ENCODE results near the gene GPR132. TPM values are rescaled to one million over a fixed set of nuclear protein-coding genes. Genes with fewer than 3 reads are reported as not detected.

GPR132 gene
- total and polyA plus RNA-seq, 2 donors (not counting 1 experiment from before 2014, with no cell fraction given) = 38.6 to 54.5 TPM

DNA sequence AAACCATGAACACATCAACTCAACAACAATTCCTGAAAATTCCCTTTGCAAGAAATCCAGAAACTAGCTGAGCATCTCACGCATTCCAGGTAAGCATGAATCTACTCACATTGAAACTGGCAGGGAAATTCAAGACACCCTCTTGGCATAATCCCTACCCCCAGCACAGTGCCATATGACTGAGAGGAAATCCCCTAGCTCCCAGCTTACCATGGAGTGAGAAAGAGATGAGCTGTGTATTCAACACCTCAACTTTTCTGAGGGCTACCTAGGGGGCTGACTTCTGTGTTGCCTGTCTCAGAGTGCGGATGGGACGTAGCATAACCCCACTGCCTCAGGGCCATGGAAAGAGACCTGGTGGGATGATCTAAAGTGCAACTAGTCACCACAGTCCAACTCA, 37.7 kb upstream of the GPR132 start:
- no peaks in the 10 kb centered on the region for H3K9me3 Mint-ChIP-seq (ENCODE audit: insufficient read depth)
- H3K27me3 ChIP-seq (replicated peaks in 1 of 4; ENCODE audit: control extremely low read depth in 1 of 4, control insufficient read depth in 3 of 4, insufficient read depth in 4 of 4, low read length in 3 of 4) = peaks cover 0 to 16% (median 8%) of the 10 kb centered on the region in 4 experiments
- no peaks in the 10 kb centered on the region for H4K20me1 ChIP-seq (ENCODE audit: control insufficient read depth, insufficient read depth, low read length, poor library complexity, severe bottlenecking)
- DNase-seq = no peak
- no peaks in the 10 kb centered on the region for H3K36me3 ChIP-seq (replicated peaks in 1 of 2; ENCODE audit: control extremely low read depth in 1 of 2, control insufficient read depth in 1 of 2, extremely low read depth in 1 of 2, insufficient read depth in 2 of 2, low read length in 1 of 2)
- no peaks in the 10 kb centered on the region for H3K4me1 ChIP-seq (ENCODE audit: control insufficient read depth in 2 of 2, insufficient read depth in 2 of 2, low read length in 2 of 2)
- H2AFZ ChIP-seq (ENCODE audit: insufficient read depth, low read depth, low read length, poor library complexity, severe bottlenecking) = no peak overlapping the region
- H3K27ac Mint-ChIP-seq = no peak overlapping the region
- peaks cover 4% of the 10 kb centered on the region for H3K4me1 Mint-ChIP-seq
- ChIA-PET CTCF (interaction anchor here (0.9 kb wide), 1 partner anchor 11 kb away, joined by 3 read pairs; no protein-coding TSS in a partner anchor), POLR2A (no interaction called here)
- TF ChIP-seq, protein P1, sequence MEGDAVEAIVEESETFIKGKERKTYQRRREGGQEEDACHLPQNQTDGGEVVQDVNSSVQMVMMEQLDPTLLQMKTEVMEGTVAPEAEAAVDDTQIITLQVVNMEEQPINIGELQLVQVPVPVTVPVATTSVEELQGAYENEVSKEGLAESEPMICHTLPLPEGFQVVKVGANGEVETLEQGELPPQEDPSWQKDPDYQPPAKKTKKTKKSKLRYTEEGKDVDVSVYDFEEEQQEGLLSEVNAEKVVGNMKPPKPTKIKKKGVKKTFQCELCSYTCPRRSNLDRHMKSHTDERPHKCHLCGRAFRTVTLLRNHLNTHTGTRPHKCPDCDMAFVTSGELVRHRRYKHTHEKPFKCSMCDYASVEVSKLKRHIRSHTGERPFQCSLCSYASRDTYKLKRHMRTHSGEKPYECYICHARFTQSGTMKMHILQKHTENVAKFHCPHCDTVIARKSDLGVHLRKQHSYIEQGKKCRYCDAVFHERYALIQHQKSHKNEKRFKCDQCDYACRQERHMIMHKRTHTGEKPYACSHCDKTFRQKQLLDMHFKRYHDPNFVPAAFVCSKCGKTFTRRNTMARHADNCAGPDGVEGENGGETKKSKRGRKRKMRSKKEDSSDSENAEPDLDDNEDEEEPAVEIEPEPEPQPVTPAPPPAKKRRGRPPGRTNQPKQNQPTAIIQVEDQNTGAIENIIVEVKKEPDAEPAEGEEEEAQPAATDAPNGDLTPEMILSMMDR (IDR thresholded peaks at IDR 0.05) = no peak
- TF ChIP-seq EZH2 (IDR thresholded peaks at IDR 0.05; ENCODE audit: borderline replicate concordance, insufficient read depth, low read depth, low read length, poor library complexity, severe bottlenecking) = no peak
- 100% methylated on average over 1 of the region's 3 CpGs for WGBS (ENCODE audit: insufficient coverage)
- ATAC-seq (ENCODE audit: low read depth) = no peak
- H3K27ac ChIP-seq (ENCODE audit: low read length in 2 of 2) = no peak overlapping the region
- no peaks in the 10 kb centered on the region for H3K79me2 ChIP-seq (ENCODE audit: control insufficient read depth, insufficient read depth, low read length)
- no peak overlapping the region for H3K4me2 ChIP-seq (replicated peaks; ENCODE audit: low read depth, low read length, poor library complexity, severe bottlenecking)
- H3K9me3 ChIP-seq (ENCODE audit: control extremely low read depth in 1 of 3, control insufficient read depth in 2 of 3, insufficient read depth in 1 of 3, low read length in 2 of 3) = peaks cover 1 to 13% (median 5%) of the 10 kb centered on the region in 3 donors
- peaks cover 55% of the 10 kb centered on the region for H3K27me3 Mint-ChIP-seq
- no peak overlapping the region for H3K4me3 ChIP-seq (ENCODE audit: control extremely low read depth in 1 of 5, extremely low read depth in 1 of 5, insufficient read depth in 1 of 5, low read depth in 2 of 5, low read length in 4 of 5)
- H3K9ac ChIP-seq (ENCODE audit: low read length) = no peak overlapping the region
- H3K4me3 Mint-ChIP-seq = no peak overlapping the region
- intact Hi-C loops (cut with micrococcal nuclease) = no loop called here

DNA sequence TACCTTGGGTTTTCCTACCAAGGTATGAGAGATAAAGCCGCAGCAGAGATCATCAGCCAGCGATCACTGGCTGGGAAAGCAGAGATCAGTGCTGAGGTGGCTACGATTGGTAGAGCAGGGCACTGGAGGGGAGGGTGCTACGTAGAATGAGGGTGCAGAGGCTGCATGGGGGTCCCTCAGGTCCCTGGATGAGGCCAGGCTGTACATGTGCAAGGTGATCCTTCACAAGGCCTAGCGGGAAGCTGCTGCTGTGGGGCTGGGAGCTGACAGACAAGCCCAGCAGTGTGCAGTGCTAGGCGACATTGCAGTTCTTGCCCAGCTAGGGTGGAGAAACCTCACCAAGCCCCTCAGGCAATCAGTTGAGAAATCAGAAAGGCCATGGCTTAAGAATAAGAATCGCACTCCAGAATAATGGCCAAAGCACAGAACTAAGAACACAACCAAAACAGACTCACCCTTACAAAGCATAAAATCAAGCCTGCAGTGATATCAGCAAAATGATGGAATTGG, 37.2 kb upstream of the GPR132 start:
- H3K4me2 ChIP-seq (replicated peaks; ENCODE audit: low read depth, low read length, poor library complexity, severe bottlenecking) = no peak overlapping the region
- 91% methylated on average over 7 of the region's 7 CpGs for WGBS (ENCODE audit: insufficient coverage)

More for the DNA sequence above, 37.2 kb upstream of the GPR132 start:
- DNase-seq = no peak
- H3K9me3 ChIP-seq (ENCODE audit: control extremely low read depth in 1 of 3, control insufficient read depth in 2 of 3, insufficient read depth in 1 of 3, low read length in 2 of 3) = peaks cover 1 to 13% (median 5%) of the 10 kb centered on the region in 3 donors
- H2AFZ ChIP-seq (ENCODE audit: insufficient read depth, low read depth, low read length, poor library complexity, severe bottlenecking) = no peak overlapping the region
- Mint-ChIP-seq H3K4me3 (no peak overlapping the region), H3K4me1 (peaks cover 4% of the 10 kb centered on the region), H3K27me3 (peaks cover 53% of the 10 kb centered on the region), H3K9me3 (ENCODE audit: insufficient read depth) (no peaks in the 10 kb centered on the region), H3K27ac (no peak overlapping the region)
- no peak for TF ChIP-seq EZH2 (IDR thresholded peaks at IDR 0.05; ENCODE audit: borderline replicate concordance, insufficient read depth, low read depth, low read length, poor library complexity, severe bottlenecking)
- TF ChIP-seq, protein P1 (IDR thresholded peaks at IDR 0.05) = no peak
- ChIA-PET POLR2A (no interaction called here), CTCF (interaction anchor here (0.9 kb wide), 1 partner anchor 11 kb away, joined by 3 read pairs; no protein-coding TSS in a partner anchor)
- no peak for ATAC-seq (ENCODE audit: low read depth)
- no peak overlapping the region for H3K9ac ChIP-seq (ENCODE audit: low read length)
- no peaks in the 10 kb centered on the region for H4K20me1 ChIP-seq (ENCODE audit: control insufficient read depth, insufficient read depth, low read length, poor library complexity, severe bottlenecking)
- no peak overlapping the region for H3K4me3 ChIP-seq (ENCODE audit: control extremely low read depth in 1 of 5, extremely low read depth in 1 of 5, insufficient read depth in 1 of 5, low read depth in 2 of 5, low read length in 4 of 5)
- H3K79me2 ChIP-seq (ENCODE audit: control insufficient read depth, insufficient read depth, low read length) = no peaks in the 10 kb centered on the region
- no peaks in the 10 kb centered on the region for H3K4me1 ChIP-seq (ENCODE audit: control insufficient read depth in 2 of 2, insufficient read depth in 2 of 2, low read length in 2 of 2)
- peaks cover 0 to 16% (median 8%) of the 10 kb centered on the region in 4 experiments for H3K27me3 ChIP-seq (replicated peaks in 1 of 4; ENCODE audit: control extremely low read depth in 1 of 4, control insufficient read depth in 3 of 4, insufficient read depth in 4 of 4, low read length in 3 of 4)
- H3K36me3 ChIP-seq (replicated peaks in 1 of 2; ENCODE audit: control extremely low read depth in 1 of 2, control insufficient read depth in 1 of 2, extremely low read depth in 1 of 2, insufficient read depth in 2 of 2, low read length in 1 of 2) = no peaks in the 10 kb centered on the region
- H3K27ac ChIP-seq (ENCODE audit: low read length in 2 of 2) = no peak overlapping the region
- intact Hi-C loops (cut with micrococcal nuclease) = no loop called here
